8988T (cell line): ENCODE measurements around the gene RFX7.

Source experiments
- DNase-seq: peaks from one replicate; pipeline ENCODE4 v3.0.0; 2011

RFX7 gene

GRCh38 chr15:56244038-56244810 lies 545 bp upstream of the RFX7 start:
- DNase-seq, result peak; percentile 42

DNA sequence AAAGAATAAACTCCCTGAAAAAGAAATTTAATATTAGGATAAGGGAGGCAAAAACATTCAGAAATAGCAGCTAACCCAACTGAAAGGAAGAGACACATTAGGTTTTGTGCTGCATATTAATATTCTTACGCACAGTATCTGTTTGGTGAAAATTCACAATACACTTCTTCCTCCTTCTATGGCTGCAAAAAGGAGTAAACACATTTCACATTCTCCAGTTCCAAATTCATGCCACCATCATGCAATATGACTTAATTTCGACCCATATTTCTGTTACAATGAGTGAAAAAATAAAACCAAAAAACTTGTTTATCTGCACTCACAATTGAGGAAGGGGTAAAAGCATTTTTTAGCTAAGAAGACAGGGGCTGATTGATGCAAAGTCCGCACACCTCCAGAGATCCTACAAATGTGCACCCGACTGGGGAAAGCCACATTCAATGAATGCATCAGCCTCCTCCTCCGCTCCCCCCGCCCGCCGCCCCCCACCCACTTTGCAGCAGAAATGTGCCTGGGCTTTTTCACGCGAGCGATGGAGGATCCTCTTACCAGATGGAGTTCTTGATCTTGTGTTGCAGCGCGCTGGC lies 1.0 kb downstream of the RFX7 start:
- no peak for DNase-seq

- DNase-seq, result no peak
Observed at GRCh38 chr15:56241374-56242105, 2.1 kb downstream of the RFX7 start.

GRCh38 chr15:56240390-56240789 lies 3.3 kb downstream of the RFX7 start:
- DNase-seq, result no peak

DNA sequence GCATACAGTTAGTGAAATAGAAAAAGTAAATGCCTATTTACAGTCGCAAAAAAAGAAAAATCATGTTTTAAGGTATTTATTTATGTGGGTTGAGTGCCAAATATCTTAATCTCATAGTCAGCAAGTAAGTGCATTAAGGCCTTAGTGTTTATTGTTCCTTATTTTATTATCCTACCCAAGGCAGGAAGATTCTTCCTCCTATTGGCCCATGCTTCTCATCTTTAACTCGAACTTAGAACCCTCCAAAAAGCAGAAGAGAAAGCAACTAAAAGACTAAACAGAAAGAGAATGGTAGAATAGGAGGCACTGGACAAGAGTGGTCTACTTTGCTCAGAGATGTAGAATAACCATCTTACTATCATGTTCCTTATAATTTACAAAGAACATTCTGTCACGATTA lies 7.5 kb downstream of the RFX7 start:
- no peak for DNase-seq

DNA sequence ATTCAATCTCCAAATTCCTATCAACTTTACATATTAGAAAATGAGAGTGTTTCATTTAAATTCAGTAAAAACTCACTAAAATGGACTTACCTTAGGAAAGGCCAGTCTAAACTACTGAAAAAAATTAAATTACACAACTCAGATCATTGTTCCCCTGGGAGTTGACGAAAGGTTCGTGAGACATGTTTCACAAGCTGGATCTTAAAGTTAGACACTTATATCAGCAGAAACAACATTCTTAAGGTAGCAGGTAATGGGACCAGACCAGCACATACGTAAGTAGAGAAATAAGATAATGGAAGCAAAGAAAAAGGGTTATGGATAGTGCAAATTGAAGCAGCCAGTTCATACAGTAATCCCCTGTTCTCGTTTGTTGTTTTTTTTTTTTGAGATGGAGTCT lies 8.9 kb downstream of the RFX7 start:
- no peak for DNase-seq

DNA sequence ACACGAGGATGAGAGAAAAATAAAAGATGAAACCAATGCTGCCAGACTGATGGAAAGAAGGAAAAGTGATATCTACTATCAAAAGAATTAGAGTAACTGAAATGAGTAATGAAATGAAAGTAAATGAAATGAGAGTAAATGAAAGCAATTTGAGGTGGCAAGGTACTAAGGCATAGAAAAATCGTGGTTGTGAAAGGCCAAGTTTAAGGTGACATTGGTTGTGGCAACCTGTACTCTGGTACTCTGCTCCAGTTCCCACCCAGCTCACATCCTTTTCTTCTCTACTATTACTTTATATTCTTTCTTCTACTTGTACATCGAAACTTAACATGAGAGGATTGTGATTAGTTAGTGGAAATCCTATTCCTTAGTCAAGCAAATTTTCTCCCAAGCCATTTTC lies 10.1 kb downstream of the RFX7 start:
- DNase-seq, result no peak

GRCh38 chr15:56232058-56232457 lies 11.6 kb downstream of the RFX7 start:
- DNase-seq, result no peak

DNA sequence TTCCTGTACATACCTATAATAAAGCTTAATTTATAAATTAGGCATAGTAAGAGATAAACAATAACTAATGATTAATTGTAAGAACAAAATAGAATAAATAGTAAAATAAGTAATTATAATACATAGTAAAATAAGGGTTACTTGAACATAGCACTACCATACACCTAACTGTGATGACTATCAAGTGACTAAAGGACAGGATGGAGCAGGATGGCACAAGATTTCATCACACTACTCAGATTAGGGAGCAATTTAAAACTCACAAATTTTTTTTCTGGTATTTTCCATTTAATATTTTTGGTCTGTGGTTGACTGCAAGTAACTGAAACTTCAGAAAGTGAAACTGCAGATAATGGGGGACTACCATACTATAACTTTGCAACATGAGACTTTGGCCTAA lies 14.8 kb downstream of the RFX7 start:
- DNase-seq, result no peak

DNA sequence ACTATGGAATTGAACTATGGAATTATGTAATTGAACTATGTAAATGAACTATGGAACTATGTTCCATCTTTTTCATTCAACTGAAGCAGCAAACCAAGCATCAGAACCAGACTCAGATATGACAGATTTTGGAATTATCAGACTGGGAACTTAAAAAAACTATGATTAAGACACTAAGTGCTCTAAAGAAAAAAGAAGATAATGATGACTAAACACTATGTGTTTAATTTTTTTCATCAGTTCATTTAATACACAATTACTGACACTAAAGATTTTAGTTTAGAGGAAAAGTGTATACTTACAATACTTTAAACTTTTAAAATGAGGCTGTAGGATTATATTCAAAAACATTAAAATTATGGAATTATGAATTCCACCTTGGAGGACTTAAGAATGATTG lies 15.3 kb downstream of the RFX7 start:
- DNase-seq, result no peak

DNA sequence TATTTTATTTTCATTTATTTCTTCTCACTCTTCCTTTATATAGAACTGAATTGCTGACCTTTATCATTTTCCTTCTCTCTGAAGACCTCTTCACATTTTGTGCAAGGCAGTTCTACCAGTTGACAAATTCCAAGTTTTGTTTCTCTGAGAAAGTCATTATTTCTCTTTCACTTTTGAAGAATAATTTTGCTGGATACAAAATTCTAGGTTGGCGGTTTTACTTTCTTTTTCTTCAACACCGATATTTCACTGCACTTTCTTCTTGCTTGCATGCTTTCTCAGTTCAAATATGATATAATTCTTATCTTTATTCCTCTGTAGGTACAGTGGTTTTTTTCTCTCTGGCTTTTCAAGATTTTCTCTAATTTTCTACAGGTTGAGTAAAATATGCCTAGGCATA lies 15.9 kb downstream of the RFX7 start:
- DNase-seq, result no peak

DNA sequence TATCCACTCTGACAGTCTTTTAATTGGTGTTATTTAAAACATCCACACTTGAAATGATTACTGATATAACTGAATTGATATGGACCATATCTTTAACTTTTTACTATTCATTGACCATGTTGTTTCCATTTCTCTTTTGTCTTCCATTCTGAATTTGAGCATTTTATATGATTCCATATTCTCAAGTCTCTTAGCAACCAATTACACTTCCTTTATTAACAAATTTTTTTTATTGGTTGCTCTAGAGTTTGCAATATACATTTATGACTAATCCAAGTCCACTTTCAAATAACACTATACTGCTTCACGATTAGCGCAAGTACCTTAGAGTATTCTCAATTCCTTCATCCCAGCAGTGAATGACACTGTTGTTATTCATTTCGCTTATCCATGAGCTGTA lies 16.4 kb downstream of the RFX7 start:
- no peak for DNase-seq

DNA sequence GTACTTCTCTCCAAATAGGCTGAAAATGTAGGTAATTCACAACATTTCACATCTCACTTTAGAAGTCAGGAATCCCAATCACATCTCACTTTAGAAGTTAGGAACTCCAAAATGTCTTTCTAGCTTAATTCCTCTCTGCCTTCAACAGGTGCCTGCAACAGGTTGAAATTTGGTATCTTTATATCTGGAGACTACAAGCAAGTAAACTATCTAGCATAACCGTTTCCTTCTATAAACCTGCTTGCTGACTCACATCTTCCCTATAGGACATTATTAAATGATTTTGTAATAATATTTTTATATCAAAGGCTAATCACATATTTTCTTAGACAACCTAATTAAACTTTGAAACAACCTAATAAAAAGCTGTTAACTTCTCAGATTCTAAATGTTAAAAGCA lies 18.2 kb downstream of the RFX7 start:
- DNase-seq, result no peak

DNA sequence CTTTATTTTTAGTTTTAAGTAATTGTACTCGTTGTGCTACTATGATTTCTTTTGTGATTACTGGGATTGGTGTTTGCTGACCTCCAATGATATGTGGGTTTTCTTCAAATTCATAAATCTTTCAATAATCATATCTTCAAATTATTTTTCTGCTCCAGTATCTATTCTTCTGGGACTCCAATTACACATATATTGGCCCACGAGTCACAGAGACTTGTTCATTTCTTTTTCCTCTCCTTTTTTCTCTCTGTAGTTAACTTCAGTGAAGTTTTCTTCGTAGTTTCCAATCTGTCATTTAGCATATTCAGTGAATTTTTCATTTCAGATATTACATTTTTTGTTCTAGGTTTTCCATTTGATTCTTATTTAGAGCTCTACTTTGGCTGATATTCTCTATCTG lies 21.4 kb downstream of the RFX7 start:
- no peak for DNase-seq

DNA sequence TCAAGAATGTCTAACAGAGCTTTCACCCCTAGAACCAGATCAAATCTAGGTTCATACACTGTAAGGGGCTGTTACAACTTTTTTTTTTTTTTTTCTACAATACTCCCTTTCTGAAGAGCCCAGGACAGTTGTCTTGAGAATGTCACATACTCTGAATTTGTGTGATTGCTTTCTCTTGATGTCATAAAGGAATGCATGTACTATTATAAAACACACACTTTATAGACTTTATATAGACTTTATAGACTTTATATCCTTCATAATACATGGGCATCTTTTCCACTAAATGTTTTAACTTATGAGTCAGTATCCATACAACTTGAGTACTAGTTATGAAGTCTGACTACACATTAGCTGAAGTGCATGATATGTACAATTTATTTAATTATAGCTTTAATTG lies 26.3 kb downstream of the RFX7 start:
- no peak for DNase-seq

GRCh38 chr15:56215769-56216168 lies 27.9 kb downstream of the RFX7 start:
- DNase-seq, result no peak

DNA sequence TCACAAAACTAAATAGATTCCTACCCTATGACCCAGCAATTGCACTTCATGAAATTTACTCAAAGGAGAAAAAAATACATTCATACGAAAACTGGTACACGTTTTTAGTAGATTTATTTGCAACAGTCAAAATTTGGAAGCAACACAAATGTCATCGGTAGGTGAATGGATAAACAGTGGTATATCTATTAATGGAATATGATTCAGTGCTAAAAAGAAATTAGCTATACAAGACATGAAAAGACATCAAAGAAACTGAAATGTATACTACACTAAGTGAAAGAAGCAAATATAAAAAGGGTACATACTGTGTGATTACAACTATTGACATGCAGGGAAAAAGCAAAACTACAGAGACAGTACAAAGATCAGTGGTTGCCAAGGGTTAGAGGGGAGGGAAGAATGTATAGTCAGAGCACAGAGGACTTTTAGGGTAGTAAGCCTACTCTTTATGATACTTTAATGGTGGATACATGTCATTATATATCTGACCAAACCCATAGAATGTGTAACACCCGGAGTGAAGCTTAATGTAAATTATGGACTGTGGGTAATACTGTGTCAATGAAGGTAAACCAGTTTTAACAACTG lies 31.6 kb downstream of the RFX7 start:
- DNase-seq, result no peak

DNA sequence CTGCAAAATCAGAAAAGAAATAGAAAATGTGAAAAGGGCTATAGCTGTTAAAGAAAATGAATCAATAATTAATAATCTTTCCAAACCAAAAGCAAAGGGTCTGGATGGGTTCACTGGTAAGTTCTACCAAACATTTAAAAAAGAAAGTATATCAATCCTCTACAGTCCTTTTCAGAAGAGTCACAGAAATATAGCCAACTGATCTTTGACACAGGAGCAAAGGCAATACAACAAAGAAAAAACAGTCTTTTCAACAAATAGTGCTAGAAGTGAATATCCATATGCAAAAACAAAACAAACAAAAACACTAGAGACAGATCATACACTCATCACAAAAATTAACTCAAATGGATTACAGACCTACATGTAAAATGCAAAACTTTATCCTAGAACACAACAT lies 32.6 kb downstream of the RFX7 start:
- no peak for DNase-seq

GRCh38 chr15:56208641-56209155 lies 35.0 kb downstream of the RFX7 start:
- DNase-seq, result no peak

DNA sequence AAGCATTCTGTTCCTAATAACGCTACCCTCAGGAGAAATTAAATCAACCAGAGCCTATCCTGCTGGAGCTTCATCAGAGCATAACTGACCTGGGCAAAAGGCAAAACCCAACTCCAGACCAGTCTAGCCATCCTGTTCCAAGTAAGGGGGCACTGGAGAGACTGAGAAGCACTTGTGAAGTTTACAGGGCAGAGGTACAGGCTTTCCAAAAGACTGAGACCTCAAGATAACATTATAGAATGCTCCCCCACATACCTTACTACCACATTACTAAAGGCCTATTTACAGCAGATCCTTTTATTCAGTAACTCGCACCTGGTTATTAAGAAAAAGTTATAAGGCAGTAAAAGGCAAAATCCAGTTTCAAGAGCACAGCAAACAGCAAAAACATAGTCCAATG lies 35.5 kb downstream of the RFX7 start:
- no peak for DNase-seq

DNA sequence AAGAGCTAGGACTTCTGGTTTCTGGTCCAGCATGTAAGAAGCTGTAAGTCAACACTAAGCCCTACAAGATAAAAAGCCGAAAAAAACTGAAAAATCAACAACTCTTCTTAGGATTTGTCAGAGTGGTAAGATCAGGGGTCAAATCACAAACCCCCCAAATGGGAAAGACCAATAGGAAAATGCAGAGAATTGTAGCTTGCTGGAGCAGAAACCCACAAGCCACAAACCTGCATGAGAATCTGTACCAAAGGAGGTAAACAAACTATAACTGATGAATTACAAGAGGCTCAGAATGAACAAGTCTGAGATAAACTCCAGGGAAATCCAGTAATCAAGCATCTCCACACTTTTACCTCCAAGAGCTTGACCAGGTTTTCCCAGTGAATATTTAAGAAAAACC lies 36.0 kb downstream of the RFX7 start:
- DNase-seq, result no peak

DNA sequence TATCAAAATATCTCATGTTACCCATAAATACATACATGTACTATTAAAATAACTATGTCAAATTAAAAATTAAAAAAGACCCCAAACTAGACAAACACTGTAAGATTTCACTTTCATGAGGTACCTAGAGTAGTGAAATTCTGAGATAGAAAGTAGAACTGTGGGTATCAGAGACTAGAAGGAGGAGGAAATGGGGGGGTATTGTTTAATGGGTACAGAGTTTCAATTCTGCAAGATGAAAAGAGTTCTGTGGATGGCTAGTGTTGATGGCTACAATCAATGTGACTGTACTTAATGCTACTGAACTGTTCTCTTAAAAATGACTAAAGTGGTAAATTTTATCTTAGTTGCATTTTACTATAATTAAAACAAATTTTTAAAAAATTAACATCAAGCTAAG lies 36.6 kb downstream of the RFX7 start:
- DNase-seq, result no peak

GRCh38 chr15:56205061-56205876 lies 38.4 kb downstream of the RFX7 start:
- no peak for DNase-seq
